GM10847 (cell line): ENCODE data around the gene FAM120AOS.

ENCODE experiments used
- POLR2A ChIP-seq: IDR thresholded peaks from 2 replicates; pipeline ENCODE4 v1.6.1; 2011; ENCODE audit not compliant: insufficient read length; ENCODE audit errors: extremely low read depth

Gene FAM120AOS

DNA sequence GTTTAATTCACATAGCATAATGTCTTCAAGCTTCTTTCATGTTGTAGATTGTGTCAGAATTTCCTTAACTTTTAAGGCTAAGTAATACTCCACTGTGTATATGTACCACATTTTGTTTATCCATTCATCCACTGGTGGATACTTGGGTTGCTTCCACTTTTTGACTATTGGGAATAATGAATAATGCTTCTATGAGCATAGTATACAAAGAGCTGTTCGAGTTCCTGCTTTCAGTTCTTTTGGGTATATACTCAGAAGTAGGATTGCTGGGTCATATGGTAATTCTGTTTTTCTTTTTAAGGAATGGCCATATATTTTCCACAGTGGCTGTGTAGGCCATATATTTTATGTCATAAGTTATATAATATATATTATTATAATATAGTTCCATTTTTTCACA, 3.6 kb upstream of the FAM120AOS start:
- TF ChIP-seq POLR2A = no peak

- TF ChIP-seq POLR2A = no peak
These were observed 3.1 kb upstream of the FAM120AOS start for GRCh38 chr9:93456504-93456903.

- TF ChIP-seq POLR2A = no peak
These were observed 2.6 kb upstream of the FAM120AOS start for GRCh38 chr9:93456022-93456421.

DNA sequence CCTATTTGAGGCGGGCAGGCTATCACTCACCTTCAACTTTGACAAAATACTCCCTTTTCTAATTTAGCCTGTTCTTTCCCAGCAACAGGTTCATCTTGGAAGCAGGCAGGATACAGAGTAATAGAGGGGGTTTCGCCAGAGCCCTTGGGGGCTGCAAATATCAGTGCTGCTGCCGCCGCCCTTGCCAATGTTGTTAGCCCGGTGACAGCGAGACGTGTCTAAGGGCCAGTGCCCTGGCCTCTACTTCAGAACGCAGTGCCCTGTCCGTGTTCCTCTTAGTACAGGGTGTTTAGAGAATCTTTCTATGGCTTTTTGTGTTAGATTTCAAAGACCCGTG, 703 bp downstream of the FAM120AOS start:
- no peak for TF ChIP-seq POLR2A

- TF ChIP-seq POLR2A = no peak
These were observed 1.3 kb downstream of the FAM120AOS start for GRCh38 chr9:93451849-93452709.

DNA sequence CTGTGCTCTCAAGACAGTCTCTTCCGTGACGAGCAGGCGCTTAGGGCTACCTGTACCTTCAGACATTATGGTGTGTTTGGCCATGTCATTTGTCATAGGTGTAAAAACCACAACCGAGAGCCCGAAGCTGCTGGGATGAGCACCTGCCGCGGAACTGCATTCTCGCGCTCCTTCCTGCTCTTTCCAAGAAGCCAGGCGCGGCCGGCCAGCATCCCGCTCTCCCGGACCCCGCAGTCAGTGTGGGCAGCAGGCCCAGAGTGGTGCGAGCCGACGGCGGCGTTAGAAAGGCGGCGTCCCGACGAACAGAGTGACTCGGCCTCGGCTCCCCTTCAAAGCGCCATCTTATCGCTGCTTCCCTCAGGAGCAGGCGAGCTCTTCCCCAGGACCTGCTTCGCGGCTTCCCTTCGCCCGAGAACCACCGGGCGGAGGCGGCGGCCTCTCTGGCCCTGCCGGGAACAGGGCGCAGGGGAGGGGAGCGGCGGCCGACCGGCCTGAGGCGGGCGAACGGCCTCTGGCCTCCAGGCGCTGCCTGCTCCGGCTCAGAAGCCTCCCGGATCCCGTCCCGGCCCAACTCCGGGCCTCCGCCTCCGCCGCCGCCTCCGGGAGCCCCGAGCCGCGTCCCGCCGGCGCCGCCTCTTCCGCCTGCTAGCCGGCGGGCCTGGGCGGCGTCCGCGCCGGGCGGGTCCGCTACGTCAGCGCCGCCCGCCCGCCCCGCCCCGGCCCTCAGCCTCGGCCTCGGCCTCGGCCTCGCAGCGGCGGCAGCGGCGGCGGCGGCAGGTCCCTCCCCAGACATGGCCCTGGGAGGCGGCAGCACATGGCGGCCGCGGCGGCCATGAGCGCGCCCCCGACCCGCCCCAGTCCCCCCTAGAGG, 2.2 kb downstream of the FAM120AOS start, which contains the start of gene FAM120A:
FAM120A (plus strand) TSS at position 741 of the 871 bp plus-strand sequence. CDS start 231 bp downstream, outside the sequence.
- TF ChIP-seq POLR2A = peak; percentile 67

GRCh38 chr9:93447655-93448054, 5.7 kb downstream of the FAM120AOS start:
- TF ChIP-seq POLR2A = no peak

GRCh38 chr9:93446073-93446472, 7.3 kb downstream of the FAM120AOS start:
- TF ChIP-seq POLR2A = no peak

DNA sequence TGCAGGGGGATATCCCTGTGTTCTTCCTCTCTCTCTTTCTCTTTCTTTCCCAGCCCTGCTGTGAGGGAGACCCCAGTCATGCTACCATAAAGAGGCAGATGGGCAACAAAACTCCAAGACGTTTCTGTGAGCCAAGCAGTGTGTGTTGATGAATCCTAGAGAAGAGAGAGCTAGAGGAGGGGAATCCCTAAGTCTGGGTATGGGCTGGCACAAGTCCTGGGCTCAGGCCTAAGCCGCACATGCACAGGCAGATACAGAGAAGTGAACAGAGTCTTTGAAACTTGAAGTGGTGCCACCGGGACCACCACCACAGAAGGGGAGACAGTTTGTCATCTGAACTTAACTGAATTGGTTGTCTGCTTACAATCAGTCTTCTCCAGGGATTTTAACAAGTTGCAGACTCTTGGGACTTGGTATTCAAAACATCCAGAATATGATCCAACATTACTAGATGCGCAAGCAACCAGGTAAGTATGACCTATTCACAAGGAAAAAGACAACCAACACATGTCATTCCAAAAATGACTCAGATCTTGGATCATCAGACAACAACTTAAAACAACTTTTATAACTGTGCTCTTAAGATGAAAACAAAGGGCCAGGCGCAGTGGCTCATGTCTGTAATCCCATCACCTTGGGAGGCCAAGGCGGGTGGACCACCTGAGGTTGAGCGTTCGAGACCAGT, 12.3 kb downstream of the FAM120AOS start:
- TF ChIP-seq POLR2A = no peak

DNA sequence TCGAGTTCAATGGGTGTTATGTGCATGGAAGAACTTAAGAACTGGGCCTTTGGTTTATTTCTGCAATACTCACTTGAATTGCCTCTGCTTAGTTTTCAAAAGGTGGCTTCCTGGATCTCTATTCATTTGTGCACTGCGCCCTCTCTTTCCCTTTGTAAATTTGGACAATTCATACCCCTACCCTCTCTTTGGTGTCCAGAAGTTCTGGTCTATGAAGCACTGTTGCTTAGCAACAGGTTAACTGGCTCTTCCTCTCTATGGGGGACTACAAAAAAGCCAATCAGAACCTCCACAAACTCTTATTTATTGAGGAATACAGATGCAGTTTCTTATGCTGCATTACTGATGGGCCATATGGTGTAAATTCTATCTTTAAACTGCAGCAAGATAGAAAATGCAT, 15.4 kb downstream of the FAM120AOS start:
- TF ChIP-seq POLR2A = no peak

DNA sequence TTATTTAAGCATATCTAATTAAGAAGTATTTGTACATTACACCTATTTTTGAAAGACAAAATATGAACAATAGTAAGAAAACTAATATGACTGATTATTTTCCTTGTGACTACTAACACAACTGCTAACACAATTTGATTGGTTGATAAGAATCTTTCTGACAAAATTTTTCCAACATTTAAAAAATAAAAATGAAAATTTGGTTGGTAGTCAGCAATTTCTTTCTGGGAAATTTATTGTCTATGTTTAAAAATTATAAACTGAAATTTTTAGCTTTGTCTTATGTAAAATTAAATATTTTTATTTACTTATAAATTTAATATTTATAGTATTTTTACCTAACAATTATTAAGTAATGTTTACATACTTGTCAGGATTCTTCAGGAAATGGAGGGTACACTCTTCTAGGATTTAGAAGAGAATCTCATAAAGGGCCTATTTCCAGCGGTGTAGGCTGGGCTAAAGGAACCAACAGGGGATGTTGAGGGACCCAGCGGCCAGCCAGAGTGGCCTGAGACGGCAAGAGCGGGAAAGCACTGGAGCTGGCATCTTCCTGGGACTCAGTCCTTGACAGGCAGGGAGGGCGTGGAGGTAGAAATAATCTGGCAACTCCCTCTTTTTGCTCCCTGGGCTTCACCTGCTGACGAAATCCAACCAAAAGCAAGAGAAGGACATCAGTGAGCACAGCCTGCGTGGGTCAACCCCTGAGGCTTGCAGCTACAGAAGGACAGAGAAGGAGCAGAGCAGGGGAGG, 16.6 kb downstream of the FAM120AOS start:
- TF ChIP-seq POLR2A = no peak

GRCh38 chr9:93436218-93436617, 17.2 kb downstream of the FAM120AOS start:
- no peak for TF ChIP-seq POLR2A

DNA sequence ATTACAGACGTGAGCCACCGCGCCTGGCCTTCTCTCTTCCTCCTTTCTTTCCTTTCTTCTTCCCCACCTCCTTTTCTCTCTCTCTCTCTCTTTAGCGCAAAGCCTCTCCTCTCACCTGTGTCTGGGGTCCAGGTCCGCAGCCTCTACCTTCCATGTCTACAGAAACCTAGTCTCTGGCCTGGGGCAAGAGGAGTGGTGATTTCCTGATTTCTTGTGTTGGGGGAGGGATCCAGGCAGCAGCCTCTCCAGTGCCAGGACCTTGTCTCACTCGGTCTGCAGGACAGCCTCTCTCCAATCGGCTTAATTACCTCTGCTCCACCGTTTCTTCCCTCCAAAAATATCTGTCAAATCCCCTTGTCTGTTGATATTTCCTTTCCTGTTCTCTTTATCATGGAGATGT, 18.0 kb downstream of the FAM120AOS start:
- TF ChIP-seq POLR2A = no peak

GRCh38 chr9:93434056-93434455, 19.3 kb downstream of the FAM120AOS start:
- no peak for TF ChIP-seq POLR2A

DNA sequence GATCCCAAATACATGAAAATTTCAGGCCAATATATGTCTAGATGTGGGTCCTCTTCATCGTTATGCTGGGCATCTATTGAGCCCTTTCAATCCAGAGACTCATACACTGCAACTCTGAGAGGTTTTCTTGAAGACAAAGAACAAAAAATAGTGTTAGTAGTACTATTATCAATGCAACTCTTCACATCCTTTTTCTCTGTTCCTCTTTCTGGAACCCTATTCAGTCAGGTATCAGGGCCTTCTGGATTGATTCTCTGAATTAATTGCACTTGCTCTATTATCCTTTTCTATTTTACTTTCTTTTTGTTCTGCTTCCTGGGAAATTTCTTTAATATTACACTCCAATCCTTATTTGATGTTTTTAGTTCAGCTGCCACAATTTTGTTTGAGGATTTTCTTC, 20.4 kb downstream of the FAM120AOS start:
- TF ChIP-seq POLR2A = no peak
